Left lung (tissue), 10 donors: ENCODE data around the gene BRF1. TPM values are rescaled to one million over a fixed set of nuclear protein-coding genes. Genes with fewer than 3 reads are reported as not detected.

Experiments used
- ATAC-seq: fragments of 200-7000 bp; cut with Tn5 transposase; one replicate; pipeline ENCODE4 v1.9.1; 2020; ENCODE audit warnings: moderate library complexity
- DNase-seq, 4 donors: peaks; one replicate each; pipeline ENCODE4 v3.0.0-alpha.2; 2013 to 2020
- H3K27ac ChIP-seq, 2 donors: fragments of 200-600 bp; sonication (generic) in 1 of 2; one replicate each; pipeline versions ENCODE4 v1.5.0 to v1.8.0; 2020 to 2021
- H3K27me3 ChIP-seq, 2 donors: fragments of 200-600 bp; sonication (generic) in 1 of 2; one replicate each; pipeline versions ENCODE4 v1.5.0 to v1.8.0; 2020 to 2021
- H3K36me3 ChIP-seq, 2 donors: fragments of 200-600 bp; sonication (generic) in 1 of 2; one replicate each; pipeline versions ENCODE4 v1.5.0 to v1.8.0; 2020 to 2021
- H3K4me1 ChIP-seq, 2 donors: fragments of 200-600 bp; one replicate each; pipeline ENCODE4 v1.8.0; 2021
- H3K4me3 ChIP-seq, 2 donors: fragments of 200-600 bp; sonication (generic) in 1 of 2; one replicate each; pipeline versions ENCODE4 v1.5.0 to v1.8.0; 2020 to 2021; ENCODE audit warnings: mild to moderate bottlenecking in 1 of 2
- H3K9me3 ChIP-seq, 2 donors: fragments of 200-600 bp; sonication (generic) in 1 of 2; one replicate each; pipeline versions ENCODE4 v1.5.0 to v1.8.0; 2020 to 2021
- CTCF ChIP-seq, 2 donors: fragments of 200-600 bp; sonication (generic) in 1 of 2; IDR thresholded peaks; one replicate each; pipeline versions ENCODE4 v1.5.0 to v1.8.0; 2021; ENCODE audit warnings: antibody characterized with exemption in 2 of 2
- intact Hi-C, 2 donors: fragments of 100-400 bp; cut with DNase I; formaldehyde crosslinking; loops; one replicate each; pipeline versions ENCODE4 v1.11.2 to v1.14.2; 2022
- polyA plus RNA-seq, 6 donors: library from polyadenylated mRNA; unstranded; fragments of 120-200 nt; gene quantifications; one replicate each; pipeline ENCODE4 v1.2.1, GENCODE V29; 2013; ENCODE audit not compliant: insufficient read length in 6 of 6
- total RNA-seq, 2 donors: library from RNA; stranded (reverse); fragmentation: NEBNext Ultra II Directional; extraction: Animal tissue kit (Norgen Biotek cat#: 25700); gene quantifications; one replicate each; pipeline ENCODE4 v1.2.1, GENCODE V29; 2021
- donor health status: DM: no; HTN: yes; CAD: no.
- donor health status: DM: no; HTN: no; CAD: no.

BRF1 gene
- total and polyA plus RNA-seq, 8 donors: 32.7 to 45.1 (median 34.9) TPM

- no peak overlapping the region for H3K27ac ChIP-seq
- H3K27me3 ChIP-seq: no peaks in the 10 kb centered on the region
- ATAC-seq: no peak
- intact Hi-C loops: no loop called here
- peak in 1 of 4 donors; percentile 21 for DNase-seq
- peaks cover 0 to 12% of the 10 kb centered on the region in 2 donors for H3K36me3 ChIP-seq
- TF ChIP-seq CTCF (IDR thresholded peaks at IDR 0.05): no peak
- no peaks in the 10 kb centered on the region for H3K9me3 ChIP-seq
- H3K4me3 ChIP-seq: no peak overlapping the region
- no peaks in the 10 kb centered on the region for H3K4me1 ChIP-seq
Measured at GRCh38 chr14:105159344-105159743, 141.5 kb downstream of the BRF1 start.

Other genes with a start within 250 kb of the BRF1 start
- gene GPR132, start 235.6 kb downstream of the BRF1 start, total RNA-seq: 10 to 100 TPM in 1 of 2 donors, 1 to 10 TPM in 1; 1.9 to 10.4 TPM
- 1 to 10 TPM in 3 of 6 donors, under 1 TPM in 3; 0.61 to 1.8 (median 1.1) TPM for gene GPR132, start 235.6 kb downstream of the BRF1 start, polyA plus RNA-seq
- 10 to 100 TPM; 32.0 to 34.2 TPM for gene JAG2, start 132.2 kb downstream of the BRF1 start, total RNA-seq
- 10 to 100 TPM; 10.1 to 20.3 (median 13.9) TPM for gene JAG2, start 132.2 kb downstream of the BRF1 start, polyA plus RNA-seq
- 10 to 100 TPM; 52.5 to 77.5 TPM for gene NUDT14, start 119.7 kb downstream of the BRF1 start, total RNA-seq
- 10 to 100 TPM; 22.4 to 45.5 (median 29.9) TPM for gene NUDT14, start 119.7 kb downstream of the BRF1 start, polyA plus RNA-seq
- gene BTBD6, start 52.5 kb downstream of the BRF1 start, total RNA-seq: 10 to 100 TPM; 45.4 to 52.6 TPM
- gene BTBD6, start 52.5 kb downstream of the BRF1 start, polyA plus RNA-seq: 10 to 100 TPM; 32.7 to 43.6 (median 39.1) TPM
- gene PACS2, start 13.7 kb upstream of the BRF1 start, total RNA-seq: 10 to 100 TPM; 69.7 to 77.2 TPM
- 10 to 100 TPM; 64.6 to 99.3 (median 75.4) TPM for gene PACS2, start 13.7 kb upstream of the BRF1 start, polyA plus RNA-seq
- gene TEX22, start 97.5 kb upstream of the BRF1 start, total RNA-seq: 1 to 10 TPM; 1.7 to 3.0 TPM
- 1 to 10 TPM in 5 of 6 donors, under 1 TPM in 1; 0.96 to 2.7 (median 1.3) TPM for gene TEX22, start 97.5 kb upstream of the BRF1 start, polyA plus RNA-seq
- 10 to 100 TPM; 60.6 to 81.8 TPM for gene MTA1, start 118.8 kb upstream of the BRF1 start, total RNA-seq
- 100 to 1,000 TPM; 111 to 165 (median 125) TPM for gene MTA1, start 118.8 kb upstream of the BRF1 start, polyA plus RNA-seq
- 100 to 1,000 TPM; 172 to 224 TPM for gene CRIP2, start 173.8 kb upstream of the BRF1 start, total RNA-seq
- 100 to 1,000 TPM; 143 to 229 (median 181) TPM for gene CRIP2, start 173.8 kb upstream of the BRF1 start, polyA plus RNA-seq
- 100 to 1,000 TPM; 171 to 281 TPM for gene CRIP1, start 185.9 kb upstream of the BRF1 start, total RNA-seq
- gene CRIP1, start 185.9 kb upstream of the BRF1 start, polyA plus RNA-seq: 100 to 1,000 TPM in 2 of 6 donors, 10 to 100 TPM in 4; 71.5 to 141 (median 83.9) TPM
- 10 to 100 TPM; 12.8 to 16.8 TPM for gene TEDC1, start 190.2 kb upstream of the BRF1 start, total RNA-seq
- gene TEDC1, start 190.2 kb upstream of the BRF1 start, polyA plus RNA-seq: 10 to 100 TPM in 1 of 6 donors, 1 to 10 TPM in 5; 5.9 to 11.4 (median 7.3) TPM
- 1 to 10 TPM; 2.4 to 3.0 TPM for gene TMEM121, start 225.6 kb upstream of the BRF1 start, total RNA-seq
- gene TMEM121, start 225.6 kb upstream of the BRF1 start, polyA plus RNA-seq: 1 to 10 TPM; 2.7 to 5.4 (median 3.3) TPM